GM21723 (cell line): Measurements from ENCODE around the gene NPNT.
"Not testable (repeated sequence)": the region's sequence is repeated elsewhere in the genome, so short reads cannot be mapped to it uniquely, and the experiment has no call there.

ENCODE experiments used
- ATAC-seq: cut with Tn5 transposase; IDR thresholded peaks from one replicate; pipeline ENCODE4 v1.9.1; 2021; ENCODE audit warnings: mild to moderate bottlenecking, moderate library complexity; ENCODE audit not compliant: unreplicated experiment

The NPNT gene, protein sequence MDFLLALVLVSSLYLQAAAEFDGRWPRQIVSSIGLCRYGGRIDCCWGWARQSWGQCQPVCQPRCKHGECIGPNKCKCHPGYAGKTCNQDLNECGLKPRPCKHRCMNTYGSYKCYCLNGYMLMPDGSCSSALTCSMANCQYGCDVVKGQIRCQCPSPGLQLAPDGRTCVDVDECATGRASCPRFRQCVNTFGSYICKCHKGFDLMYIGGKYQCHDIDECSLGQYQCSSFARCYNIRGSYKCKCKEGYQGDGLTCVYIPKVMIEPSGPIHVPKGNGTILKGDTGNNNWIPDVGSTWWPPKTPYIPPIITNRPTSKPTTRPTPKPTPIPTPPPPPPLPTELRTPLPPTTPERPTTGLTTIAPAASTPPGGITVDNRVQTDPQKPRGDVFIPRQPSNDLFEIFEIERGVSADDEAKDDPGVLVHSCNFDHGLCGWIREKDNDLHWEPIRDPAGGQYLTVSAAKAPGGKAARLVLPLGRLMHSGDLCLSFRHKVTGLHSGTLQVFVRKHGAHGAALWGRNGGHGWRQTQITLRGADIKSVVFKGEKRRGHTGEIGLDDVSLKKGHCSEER

DNA sequence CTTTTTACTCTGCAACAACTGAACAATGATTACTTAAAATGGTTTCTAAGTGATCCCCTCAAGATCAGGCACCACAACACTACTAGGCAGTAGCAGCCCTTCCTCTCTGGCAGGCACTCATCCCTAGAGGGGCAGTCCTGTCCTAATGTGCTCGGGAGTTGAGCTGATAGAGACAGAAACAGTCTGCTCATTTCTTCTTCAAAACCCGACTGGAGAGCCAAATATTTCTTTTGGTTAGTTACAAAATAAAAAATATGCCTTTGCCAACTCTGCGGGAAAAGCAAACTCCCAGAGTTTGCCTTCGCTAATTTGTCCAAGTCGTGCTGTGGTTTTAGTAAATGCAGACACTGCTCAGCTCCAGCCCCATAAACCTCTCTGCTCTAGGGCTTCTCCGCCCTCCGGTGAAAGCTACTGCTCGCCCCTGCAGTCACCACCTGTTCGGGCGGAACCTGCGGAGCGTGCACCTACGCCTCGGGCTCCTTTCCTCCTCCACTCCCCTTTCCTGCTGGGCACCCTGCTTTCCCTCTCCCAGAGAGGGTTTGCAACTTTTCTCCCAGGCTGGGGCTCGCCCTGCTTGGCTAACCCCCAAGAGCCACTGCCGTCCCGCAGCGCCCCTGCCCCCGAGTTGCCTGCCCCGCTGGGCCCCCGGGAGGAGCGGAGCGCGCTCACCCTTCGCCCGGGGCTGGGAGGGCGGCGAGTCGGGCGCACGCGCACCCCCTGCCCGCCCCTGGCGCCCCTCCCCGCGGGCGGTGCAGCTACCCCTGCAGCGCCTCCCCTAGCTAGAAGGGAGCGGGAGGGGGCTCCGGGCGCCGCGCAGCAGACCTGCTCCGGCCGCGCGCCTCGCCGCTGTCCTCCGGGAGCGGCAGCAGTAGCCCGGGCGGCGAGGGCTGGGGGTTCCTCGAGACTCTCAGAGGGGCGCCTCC lies at the start of gene NPNT:
TSS of gene NPNT (plus strand) at position 812 of the 923 bp plus-strand sequence. CDS start 182 bp downstream, outside the sequence.
- peak; percentile 56 for ATAC-seq

DNA sequence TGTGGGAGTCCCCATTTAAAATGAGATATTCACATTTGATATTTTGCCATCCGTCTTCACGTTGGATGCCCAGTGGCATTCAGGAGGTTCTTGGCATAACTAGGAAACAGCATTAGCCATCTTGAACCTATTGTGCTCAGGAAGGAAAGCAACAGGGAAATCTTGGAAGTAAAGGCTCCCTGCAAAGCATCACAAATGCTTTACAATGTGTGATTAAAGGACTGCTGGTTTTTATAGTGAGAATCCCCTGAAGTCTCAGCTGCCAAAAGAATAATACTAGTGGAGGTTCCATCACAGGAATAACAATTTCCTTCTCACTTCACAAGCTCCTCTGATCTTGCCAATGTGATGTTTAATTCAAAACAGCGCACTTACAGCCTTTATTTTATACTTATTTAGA lies 49.7 kb upstream of the NPNT start:
- no peak for ATAC-seq

DNA sequence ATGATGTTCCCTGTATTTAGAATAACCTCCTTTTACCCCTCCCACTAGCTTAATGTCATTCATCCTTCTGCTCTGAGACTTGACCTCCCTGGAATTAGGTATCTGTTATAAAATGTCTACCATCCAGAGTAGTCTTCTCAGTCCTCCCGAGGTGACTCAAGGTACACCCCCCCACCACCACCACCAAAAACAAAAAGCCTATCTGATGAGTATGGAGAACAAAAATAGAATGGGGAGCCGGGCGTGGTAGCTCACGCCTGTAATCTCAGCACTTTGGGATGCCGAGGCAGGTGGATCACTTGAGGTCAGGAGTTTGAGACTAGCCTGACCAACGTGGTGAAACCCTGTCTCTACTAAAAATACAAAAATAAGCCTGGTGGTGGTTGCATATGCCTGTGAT lies 46.9 kb upstream of the NPNT start:
- ATAC-seq, result not testable (repeated sequence)

DNA sequence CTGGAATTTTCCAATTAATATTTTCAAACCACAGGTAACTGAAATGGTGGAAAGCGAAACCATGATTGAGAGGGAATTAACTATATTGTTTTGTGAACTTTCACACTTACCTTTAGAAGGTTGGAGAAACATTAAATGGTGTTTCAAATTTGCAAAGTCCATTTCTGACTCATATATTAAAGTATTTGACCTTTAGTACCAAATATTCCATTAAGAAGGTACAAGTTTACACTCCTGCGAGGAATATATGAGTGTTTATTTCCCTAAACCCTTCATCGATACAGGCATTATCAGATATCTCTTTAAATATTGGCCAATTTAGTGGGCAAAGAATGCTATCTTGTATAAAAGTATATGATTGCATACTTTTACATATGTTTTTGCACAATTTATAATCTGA lies 44.1 kb upstream of the NPNT start:
- no peak for ATAC-seq

DNA sequence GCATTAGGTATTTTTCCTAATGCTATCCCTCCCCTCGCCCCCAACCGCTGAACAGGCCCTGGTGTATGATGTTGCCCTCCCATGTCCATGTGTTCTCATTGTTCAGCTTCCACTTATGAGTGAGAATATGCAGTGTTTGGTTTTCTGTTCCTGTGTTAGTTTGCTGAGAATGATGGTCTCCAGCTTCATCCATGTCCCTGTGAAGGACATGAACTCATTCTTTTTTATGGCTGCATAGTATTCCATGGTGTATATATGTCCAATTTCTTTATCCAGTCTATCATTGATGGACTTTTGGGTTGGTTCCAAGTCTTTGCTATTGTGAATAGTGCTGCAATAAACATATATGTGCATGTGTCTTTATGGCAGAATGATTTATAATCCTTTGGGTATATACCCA lies 43.0 kb upstream of the NPNT start:
- not testable (repeated sequence) for ATAC-seq

DNA sequence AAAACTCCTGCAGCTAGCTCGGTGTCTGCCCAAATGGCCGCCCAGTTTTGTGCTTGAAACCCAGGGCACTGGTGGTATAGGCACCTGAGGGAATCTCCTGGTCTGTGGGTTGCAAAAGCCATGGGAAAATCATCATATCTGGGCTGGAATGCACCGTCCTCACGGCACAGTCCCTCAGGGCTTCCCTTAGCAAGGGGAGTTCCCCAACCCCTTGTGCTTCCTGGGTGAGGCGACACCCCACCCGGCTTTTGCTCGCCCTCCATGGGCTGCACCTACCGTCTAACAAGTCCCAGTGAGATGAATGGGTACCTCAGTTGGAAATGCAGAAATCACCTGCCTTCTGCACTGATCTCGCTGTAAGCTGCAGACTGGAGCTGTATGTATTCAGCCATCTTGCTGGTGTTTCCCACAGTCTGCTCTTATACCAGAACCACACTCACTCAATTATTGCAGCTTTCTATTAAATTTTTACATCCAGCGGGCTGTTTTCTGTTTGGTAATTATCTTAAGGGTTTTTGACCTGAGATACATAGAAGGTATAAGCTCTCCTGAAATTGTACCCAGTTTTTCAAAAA lies 36.7 kb upstream of the NPNT start:
- peak; percentile 57 for ATAC-seq

DNA sequence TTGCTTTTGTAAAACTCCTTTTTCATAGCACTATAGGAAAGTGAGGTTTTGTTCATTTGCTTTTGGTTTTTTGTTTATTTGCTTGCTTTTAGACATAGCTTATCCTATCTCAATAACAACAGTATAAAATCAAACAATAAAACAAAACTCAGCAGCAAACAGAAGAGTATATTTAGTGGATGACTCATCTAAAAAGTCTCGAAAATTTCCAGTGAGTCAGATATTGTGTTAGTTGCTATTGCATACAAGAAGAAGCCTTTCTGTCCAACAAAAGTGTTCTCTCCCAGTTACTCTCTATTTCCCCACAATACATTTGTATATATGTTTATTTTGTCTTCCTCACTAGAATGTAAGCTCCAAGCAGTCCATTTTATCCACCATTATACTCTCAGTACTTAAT lies 36.0 kb upstream of the NPNT start:
- ATAC-seq, result no peak

DNA sequence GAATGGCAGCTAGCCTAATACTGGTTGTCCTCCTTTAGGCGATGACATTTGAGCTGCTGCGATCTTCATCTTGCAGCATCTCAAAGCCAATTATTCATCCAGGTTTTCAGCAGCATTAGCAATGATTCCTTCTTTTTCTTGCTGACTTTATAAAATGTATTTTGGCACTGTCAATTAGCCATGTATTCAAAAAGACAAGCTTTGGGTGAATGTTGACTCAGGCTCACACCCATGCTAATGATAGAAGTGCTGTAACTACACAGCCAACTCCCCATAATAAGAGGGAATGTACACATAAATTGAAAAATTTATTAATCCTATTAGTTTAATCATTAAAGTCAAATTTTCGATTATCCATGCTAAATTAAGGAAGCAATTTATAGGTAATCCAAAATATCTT lies 24.3 kb upstream of the NPNT start:
- no peak for ATAC-seq

DNA sequence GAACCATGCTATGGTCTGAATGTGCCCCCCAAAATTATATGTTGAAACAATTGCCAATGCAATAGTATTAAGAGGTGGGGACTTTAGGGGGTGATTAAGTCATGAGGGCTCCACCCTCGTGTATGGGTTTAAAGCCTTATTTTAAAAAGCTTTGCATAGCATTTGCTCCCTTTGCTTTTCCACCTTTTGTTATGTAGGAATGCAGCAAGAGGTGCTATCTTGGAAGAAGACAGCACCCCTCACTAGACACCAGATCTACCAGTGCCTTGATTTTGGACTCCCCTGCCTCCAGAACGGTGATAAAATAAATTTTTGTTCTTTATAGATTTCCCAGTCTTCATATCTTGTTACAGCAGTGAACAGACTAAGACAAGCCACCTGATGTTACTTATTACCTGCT lies 23.3 kb upstream of the NPNT start:
- no peak for ATAC-seq

DNA sequence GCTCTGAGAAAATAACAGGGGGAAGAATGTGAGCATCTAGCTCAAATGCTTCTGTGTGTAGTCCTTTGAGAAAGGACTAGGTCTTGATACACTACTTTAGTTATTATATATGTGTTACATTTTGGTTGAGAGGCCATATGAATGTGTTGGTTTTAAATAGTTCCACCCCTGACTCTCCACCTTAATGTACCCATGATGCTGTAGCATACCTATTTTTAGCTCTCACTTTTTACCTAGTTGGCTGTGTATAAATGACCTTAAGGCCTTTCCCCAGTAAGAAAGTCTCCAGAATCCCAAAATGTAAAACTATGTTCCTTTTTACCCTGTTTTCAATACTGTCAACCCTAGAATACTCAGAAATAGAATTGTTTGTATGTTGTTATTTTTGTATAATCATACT lies 20.0 kb upstream of the NPNT start:
- no peak for ATAC-seq

DNA sequence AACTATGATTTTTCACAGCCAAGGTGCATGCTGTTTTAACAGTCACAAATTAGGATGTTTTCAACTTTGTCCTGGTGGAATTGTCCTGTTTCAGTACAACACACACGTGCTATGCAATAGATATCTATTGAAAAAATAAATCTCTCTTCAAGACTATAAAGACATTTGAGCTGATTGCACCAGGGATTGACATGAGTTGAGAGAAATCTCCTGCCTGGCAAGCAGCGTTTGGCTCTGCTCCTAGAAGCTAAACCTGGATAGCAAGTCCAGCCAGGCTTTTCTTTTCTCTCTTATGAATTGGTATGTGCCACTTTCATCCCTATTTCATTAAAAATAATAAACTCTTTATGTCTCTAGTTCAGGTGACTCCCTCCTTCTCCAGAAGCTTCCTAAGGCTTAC lies 16.6 kb upstream of the NPNT start:
- ATAC-seq, result no peak

DNA sequence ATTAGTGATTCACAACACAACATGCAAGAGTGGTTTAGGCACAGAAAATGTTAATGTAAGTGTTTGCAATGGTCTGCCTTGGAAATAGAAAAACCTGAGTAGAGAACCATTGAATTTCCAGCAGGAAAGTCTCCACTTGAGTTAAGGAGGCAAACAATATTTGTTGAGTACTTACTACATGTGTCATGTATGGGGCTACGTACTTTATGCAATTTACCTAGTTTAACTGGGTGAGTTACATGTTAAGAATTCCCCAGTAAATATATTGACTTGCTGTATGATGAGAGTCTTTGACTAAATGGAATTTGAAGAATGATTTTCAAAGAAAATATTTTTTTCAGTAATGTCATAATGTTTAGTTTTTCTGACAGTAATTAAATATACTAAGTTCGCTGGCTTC lies 7.8 kb upstream of the NPNT start:
- ATAC-seq, result no peak

DNA sequence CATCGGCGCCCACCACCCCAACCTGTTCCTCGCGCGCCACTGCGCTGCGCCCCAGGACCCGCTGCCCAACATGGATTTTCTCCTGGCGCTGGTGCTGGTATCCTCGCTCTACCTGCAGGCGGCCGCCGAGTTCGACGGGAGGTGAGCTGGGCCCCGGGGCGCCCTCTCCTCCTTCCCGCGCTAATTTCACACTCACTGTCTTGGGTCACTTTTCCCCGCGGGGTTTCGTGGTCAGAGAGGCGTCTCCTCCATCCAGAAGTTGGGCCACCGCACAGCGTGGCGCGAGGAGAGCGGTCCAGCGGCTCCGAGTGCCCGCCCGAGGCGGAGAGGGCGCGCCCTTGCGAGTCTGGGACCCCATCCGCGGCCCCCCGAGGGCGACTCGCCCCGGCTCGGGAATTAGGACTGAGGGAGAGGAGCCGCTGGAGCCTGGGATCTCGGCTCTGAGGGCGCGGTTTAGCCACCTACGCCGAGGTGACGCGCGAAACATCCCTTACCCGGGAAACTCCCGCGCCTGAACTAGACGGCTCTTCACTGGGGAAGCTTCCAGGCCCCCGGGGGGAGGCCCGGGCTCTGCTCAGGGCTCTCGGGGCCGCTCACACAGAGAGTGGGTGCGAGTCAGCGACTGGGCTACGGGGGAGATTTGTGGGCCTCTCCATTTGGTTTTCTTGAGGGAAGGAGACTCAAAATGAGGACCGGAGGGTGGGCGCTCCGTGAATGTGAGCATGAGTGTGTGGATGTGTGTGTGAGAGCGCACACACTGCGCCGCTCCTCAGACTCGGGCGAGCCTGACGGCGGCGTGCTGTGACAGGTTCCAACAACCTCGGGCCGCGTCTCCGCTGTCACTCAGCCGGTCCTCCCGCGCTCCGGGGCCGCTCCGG lies 551 bp downstream of the NPNT start:
- peak; percentile 55 for ATAC-seq

DNA sequence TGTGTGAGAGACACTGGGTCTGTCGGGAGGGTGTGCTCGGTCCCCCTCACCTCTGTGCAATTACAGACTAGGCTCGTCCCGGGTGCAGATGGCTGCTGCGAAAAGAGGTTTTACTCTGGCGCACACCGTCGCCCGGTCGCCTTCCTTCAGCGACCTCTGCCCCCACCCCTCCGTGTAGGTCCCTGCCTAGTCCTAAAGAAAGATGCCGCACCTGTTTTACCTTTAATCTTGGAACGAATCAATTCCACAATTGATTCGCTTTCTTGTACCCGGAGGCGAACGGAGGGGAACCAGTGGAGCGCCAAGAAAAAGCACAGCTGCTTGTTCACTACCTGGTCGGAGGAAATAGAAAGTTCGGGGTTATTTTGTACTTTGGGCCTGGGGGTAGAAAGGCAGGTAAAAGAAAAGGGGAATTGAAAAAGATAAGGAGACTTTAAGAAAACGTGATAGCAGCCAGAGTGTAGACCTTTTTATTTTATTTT lies 1.2 kb downstream of the NPNT start:
- ATAC-seq, result peak; percentile 31

DNA sequence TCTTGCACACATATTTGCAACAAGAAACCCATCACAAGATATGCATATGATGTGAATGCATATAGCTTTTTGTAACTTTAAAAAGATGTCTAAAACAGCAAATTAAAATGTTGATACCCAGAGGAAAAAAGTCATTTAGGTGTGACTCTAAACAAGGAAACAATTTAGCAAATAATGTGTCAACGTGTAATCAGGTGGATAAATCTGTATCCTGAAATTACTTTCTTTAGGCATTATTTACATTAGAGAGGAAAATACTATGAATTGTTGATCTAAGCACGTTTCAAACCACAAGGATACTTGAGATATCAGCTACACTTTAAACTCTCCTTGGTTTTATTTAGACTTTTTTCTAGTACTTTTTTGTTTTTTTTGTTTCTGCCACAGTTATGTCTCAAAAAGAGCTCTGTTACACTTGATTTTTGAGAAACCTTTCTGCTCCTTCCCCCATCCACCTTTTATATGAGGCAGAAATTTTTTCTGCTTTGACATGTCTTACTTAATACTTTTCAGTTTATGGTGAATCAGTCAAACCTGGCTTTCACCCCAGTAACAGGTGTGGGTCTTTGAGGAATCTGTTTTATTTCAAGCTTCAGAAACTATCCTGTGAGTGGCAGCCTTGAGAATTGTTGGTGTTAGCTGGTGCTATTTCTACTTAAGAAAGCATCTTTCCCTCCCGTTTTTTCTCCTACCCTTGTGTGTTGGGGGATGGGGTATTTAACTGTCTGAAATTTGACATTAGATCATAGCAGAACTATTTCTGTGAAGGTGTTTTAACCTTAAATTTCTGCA lies 1.9 kb downstream of the NPNT start:
- ATAC-seq, result no peak

DNA sequence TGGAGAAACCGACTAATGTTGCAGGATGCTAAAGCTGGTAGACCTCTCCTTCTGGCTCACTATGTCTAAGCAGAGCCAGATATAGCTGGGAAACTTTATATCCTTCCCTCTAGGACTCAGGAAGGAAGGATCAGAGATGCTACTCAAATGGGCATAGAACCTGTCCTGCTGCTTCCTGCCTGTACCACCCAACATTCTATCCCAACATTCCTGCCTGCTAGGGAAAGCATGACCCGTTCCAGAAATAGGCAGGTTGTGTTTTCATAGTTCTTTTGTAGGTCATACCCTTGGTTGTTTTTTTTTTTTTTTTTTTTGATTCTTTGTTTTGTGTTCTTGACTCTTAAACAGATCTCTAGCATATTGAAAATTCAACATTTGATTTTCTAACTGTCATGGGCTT lies 5.3 kb downstream of the NPNT start:
- no peak for ATAC-seq

DNA sequence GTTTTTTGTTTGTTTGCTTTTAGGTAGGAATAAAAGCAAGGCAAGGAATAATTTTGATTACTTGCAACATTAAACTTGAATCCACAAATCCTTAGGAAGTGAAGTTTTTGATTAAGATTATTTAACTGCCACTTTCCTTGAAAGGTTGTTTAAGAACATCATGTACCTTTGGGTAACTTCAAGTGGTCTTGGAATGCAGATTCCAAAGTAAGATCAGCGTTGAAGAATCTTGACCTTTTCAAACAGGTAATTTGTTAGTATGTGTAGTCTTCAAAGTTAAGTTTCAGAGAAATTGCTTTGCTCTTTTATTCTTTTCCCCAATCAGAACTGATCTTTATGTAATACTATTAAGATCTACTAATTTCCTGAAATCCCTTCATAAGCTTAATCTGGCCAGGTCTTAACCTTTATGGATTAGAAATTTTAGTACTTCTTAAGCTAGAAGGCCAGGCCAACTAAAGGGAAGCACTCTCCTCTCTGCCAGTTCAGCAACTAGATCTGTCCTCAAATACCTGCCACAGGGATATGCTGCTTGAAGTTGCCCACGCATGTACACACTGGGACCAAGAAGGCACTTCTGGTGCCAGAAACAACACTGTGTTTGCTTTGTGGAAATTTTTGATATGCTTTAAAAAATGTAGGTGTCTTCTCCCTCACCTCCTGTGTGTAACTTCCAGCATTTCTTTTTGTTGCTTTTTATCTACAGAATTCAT lies 7.4 kb downstream of the NPNT start:
- no peak for ATAC-seq

DNA sequence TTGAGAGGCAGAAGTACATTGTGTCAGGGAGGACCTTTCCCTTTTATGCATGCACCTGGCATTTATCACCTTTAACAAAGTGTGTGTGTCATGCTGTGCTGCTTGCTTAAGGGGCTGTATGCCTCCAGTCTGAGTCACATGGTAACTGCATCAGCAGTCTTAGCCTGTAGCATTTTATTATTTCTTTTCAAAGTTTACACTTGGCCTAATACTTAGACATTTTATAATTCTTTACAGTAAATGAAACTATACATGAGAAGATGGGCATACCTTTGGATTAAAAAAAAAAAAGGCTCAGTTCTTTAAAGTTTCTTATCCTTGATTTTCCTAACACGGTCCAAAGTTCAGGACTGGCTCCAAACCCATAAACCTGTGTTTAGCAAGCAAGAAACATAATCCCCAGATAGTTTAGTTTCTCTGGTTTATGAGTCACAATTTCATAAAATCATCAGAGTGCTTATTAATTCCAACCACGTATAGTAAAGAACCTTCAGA lies 14.6 kb downstream of the NPNT start:
- ATAC-seq, result no peak

DNA sequence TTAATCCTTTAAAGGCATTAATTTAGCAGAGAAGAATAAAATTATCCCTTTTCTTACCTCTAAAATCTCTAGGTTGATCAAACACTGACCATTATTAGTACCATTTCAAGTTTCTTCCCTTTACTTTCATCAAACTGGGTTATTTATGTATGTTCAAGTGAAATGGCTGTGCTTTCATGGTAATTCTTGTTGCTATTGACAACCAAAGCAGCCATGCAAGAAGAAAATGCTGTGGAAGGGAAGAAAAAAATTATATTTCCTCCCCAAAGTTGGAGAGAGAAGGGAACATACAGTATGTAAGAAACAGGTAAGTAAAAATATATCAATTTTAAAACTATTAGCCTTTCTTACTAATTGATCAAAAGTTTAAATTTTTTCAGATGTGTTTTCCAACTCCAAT lies 16.2 kb downstream of the NPNT start:
- no peak for ATAC-seq
